Measurements from ENCODE around the gene HOXA3.

The HOXA3 gene

GRCh38 chr7:27158436-27159265, 6.3 kb upstream of the HOXA3 start:
- in situ Hi-C loops (cut with MboI; ENCODE audit: low sequenced_read_pairs) = no loop called here

- in situ Hi-C loops (cut with MboI; ENCODE audit: low sequenced_read_pairs) = no loop called here
These were observed 5.5 kb upstream of the HOXA3 start for GRCh38 chr7:27157702-27158431.

GRCh38 chr7:27156916-27157701, 4.7 kb upstream of the HOXA3 start:
- in situ Hi-C loops (cut with MboI; ENCODE audit: low sequenced_read_pairs) = no loop called here

- in situ Hi-C loops (cut with MboI; ENCODE audit: low sequenced_read_pairs) = no loop called here
These were observed 4.1 kb upstream of the HOXA3 start, which contains the start of gene HOXA7 for GRCh38 chr7:27156508-27156898. Gene HOXA7 (minus strand): TSS chr7:27156675. CDS start chr7:27156545, 130 bp downstream.

- in situ Hi-C loops (cut with MboI; ENCODE audit: low sequenced_read_pairs) = no loop called here
These were observed 3.6 kb upstream of the HOXA3 start for GRCh38 chr7:27155816-27156507.

GRCh38 chr7:27154901-27155815, 2.8 kb upstream of the HOXA3 start:
- in situ Hi-C loops (cut with MboI; ENCODE audit: low sequenced_read_pairs) = no loop called here

GRCh38 chr7:27154369-27154768, 2.0 kb upstream of the HOXA3 start:
- in situ Hi-C loops (cut with MboI; ENCODE audit: low sequenced_read_pairs) = no loop called here

GRCh38 chr7:27153526-27153925, 1.1 kb upstream of the HOXA3 start:
- in situ Hi-C loops (cut with MboI; ENCODE audit: low sequenced_read_pairs) = no loop called here

GRCh38 chr7:27152816-27153442, 546 bp upstream of the HOXA3 start:
- in situ Hi-C loops (cut with MboI; ENCODE audit: low sequenced_read_pairs) = no loop called here

GRCh38 chr7:27151341-27151930, 947 bp downstream of the HOXA3 start:
- in situ Hi-C loops (cut with MboI; ENCODE audit: low sequenced_read_pairs) = no loop called here

GRCh38 chr7:27150568-27151340, 1.6 kb downstream of the HOXA3 start:
- in situ Hi-C loops (cut with MboI; ENCODE audit: low sequenced_read_pairs) = no loop called here

GRCh38 chr7:27149842-27150567, 2.4 kb downstream of the HOXA3 start:
- in situ Hi-C loops (cut with MboI; ENCODE audit: low sequenced_read_pairs) = loop anchor here (10.0 kb wide), 1 partner anchor 295 kb away; no protein-coding TSS in a partner anchor

- in situ Hi-C loops (cut with MboI; ENCODE audit: low sequenced_read_pairs) = loop anchor here (10.0 kb wide), 1 partner anchor 294 kb away; no protein-coding TSS in a partner anchor
These were observed 3.4 kb downstream of the HOXA3 start for GRCh38 chr7:27148756-27149641.

GRCh38 chr7:27148031-27148755, 4.2 kb downstream of the HOXA3 start:
- in situ Hi-C loops (cut with MboI; ENCODE audit: low sequenced_read_pairs) = loop anchor here (10.0 kb wide), 1 partner anchor 293 kb away; no protein-coding TSS in a partner anchor

GRCh38 chr7:27147199-27148030, 5.0 kb downstream of the HOXA3 start, which contains the start of gene HOXA6:
Gene HOXA6 (minus strand): TSS chr7:27147774. CDS start chr7:27147749, 25 bp downstream.
- in situ Hi-C loops (cut with MboI; ENCODE audit: low sequenced_read_pairs) = loop anchor here (10.0 kb wide), 1 partner anchor 293 kb away; no protein-coding TSS in a partner anchor

Measured in HL-60/S4 treated with phorbol 12-myristate 13-acetate at 8.2 ng/mL for 4 days and 3 days (cell line).